ENCODE measurements around the gene BAIAP3. TPM values are rescaled to one million over a fixed set of nuclear protein-coding genes. Genes with fewer than 3 reads are reported as not detected.

The BAIAP3 gene
- total and polyA plus RNA-seq, 2 experiments from 2014 or later = 5.2 to 13.0 TPM

- TF ChIP-seq NANOG (IDR thresholded peaks at IDR 0.05; ENCODE audit: borderline replicate concordance) (no peak), EZH2phosphoT487 (IDR thresholded peaks at IDR 0.05; ENCODE audit: unreplicated experiment) (no peak), CREB1 (CRISPR knock-in tag; IDR thresholded peaks at IDR 0.05; ENCODE audit: low read depth) (no peak), STAT1 (IDR thresholded peaks at IDR 0.05; ENCODE audit: unreplicated experiment) (no peak), POLR2AphosphoS5 (IDR thresholded peaks at IDR 0.05; ENCODE audit: low read depth) (no peak)
- TF ChIP-seq, protein P1, sequence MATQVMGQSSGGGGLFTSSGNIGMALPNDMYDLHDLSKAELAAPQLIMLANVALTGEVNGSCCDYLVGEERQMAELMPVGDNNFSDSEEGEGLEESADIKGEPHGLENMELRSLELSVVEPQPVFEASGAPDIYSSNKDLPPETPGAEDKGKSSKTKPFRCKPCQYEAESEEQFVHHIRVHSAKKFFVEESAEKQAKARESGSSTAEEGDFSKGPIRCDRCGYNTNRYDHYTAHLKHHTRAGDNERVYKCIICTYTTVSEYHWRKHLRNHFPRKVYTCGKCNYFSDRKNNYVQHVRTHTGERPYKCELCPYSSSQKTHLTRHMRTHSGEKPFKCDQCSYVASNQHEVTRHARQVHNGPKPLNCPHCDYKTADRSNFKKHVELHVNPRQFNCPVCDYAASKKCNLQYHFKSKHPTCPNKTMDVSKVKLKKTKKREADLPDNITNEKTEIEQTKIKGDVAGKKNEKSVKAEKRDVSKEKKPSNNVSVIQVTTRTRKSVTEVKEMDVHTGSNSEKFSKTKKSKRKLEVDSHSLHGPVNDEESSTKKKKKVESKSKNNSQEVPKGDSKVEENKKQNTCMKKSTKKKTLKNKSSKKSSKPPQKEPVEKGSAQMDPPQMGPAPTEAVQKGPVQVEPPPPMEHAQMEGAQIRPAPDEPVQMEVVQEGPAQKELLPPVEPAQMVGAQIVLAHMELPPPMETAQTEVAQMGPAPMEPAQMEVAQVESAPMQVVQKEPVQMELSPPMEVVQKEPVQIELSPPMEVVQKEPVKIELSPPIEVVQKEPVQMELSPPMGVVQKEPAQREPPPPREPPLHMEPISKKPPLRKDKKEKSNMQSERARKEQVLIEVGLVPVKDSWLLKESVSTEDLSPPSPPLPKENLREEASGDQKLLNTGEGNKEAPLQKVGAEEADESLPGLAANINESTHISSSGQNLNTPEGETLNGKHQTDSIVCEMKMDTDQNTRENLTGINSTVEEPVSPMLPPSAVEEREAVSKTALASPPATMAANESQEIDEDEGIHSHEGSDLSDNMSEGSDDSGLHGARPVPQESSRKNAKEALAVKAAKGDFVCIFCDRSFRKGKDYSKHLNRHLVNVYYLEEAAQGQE (IDR thresholded peaks at IDR 0.05; ENCODE audit: unreplicated experiment) = no peak
Measured at GRCh38 chr16:1387331-1387730, 53.9 kb downstream of the BAIAP3 start (continued).

DNA sequence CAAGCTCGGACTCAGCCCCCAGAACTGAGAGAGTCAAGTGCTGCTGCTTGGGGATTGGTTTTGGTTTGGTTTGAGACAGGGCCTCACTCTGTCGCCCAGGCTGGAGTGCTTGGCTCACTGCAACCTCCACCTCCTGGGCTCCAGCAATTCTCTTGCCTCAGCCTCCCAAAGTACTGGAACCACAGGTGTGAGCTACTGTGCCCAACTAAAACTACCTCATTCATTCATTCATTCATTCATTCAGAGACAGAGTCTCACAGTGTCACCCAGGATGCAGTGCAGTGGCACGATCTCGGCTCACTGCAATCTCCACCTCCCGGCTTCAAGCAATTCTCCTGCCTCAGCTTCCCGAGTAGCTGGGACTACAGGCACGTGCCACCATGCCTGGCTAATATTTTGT lies 56.3 kb downstream of the BAIAP3 start:
- no peak for DNase-seq (ENCODE audit: low spot score)
- no peak for ATAC-seq

GRCh38 chr16:1390239-1390779 lies 56.9 kb downstream of the BAIAP3 start:
- no peaks in the 10 kb centered on the region; the same call in 1 of the 2 replicates for H4K20me1 ChIP-seq (replicated peaks; ENCODE audit: insufficient read depth)
- H3K4me1 ChIP-seq (ENCODE audit: insufficient read depth) = no peaks in the 10 kb centered on the region
- no peaks in the 10 kb centered on the region for H3K36me3 Mint-ChIP-seq (ENCODE audit: low read depth)
- no peaks in the 10 kb centered on the region for H3K4me1 Mint-ChIP-seq
- H3K27ac ChIP-seq (ENCODE audit: low read depth) = no peak overlapping the region
- peaks cover 3% of the 10 kb centered on the region for H3K27me3 Mint-ChIP-seq (ENCODE audit: insufficient read depth, low read depth, poor library complexity)
- H3K9me3 Mint-ChIP-seq = no peaks in the 10 kb centered on the region
- H3K4me3 Mint-ChIP-seq = no peak overlapping the region
- no peaks in the 10 kb centered on the region for H3K9me2 ChIP-seq (ENCODE audit: insufficient read depth)
- H3K4me3 ChIP-seq = no peak overlapping the region
- no peak for ATAC-seq
- H3K36me3 ChIP-seq (ENCODE audit: insufficient read depth) = no peaks in the 10 kb centered on the region
- H2AFZ ChIP-seq = no peak overlapping the region
- H3K4me2 ChIP-seq = no peak overlapping the region
- no peaks in the 10 kb centered on the region for H3K79me2 ChIP-seq (replicated peaks; ENCODE audit: insufficient read depth)
- H3F3A ChIP-seq (replicated peaks; ENCODE audit: low read depth) = no peaks in the 10 kb centered on the region
- no peaks in the 10 kb centered on the region for H3K27me3 ChIP-seq (ENCODE audit: insufficient read depth)
- no peak overlapping the region for H3K27ac Mint-ChIP-seq
- DNase-seq (ENCODE audit: low spot score) = no peak
- TF ChIP-seq, protein P1 (IDR thresholded peaks at IDR 0.05; ENCODE audit: unreplicated experiment) = no peak

More for the DNA sequence above, 56.3 kb downstream of the BAIAP3 start:
- Mint-ChIP-seq H3K9me3 (no peaks in the 10 kb centered on the region), H3K27ac (no peak overlapping the region), H3K36me3 (ENCODE audit: low read depth) (no peaks in the 10 kb centered on the region; the same call in 2 of the 3 replicates), H3K27me3 (ENCODE audit: insufficient read depth, low read depth, poor library complexity) (peaks cover 3% of the 10 kb centered on the region), H3K4me1 (no peaks in the 10 kb centered on the region), H3K4me3 (no peak overlapping the region)
- no peak overlapping the region for H2AFZ ChIP-seq
- H3K27ac ChIP-seq (ENCODE audit: low read depth) = no peak overlapping the region
- H3K36me3 ChIP-seq (ENCODE audit: insufficient read depth) = no peaks in the 10 kb centered on the region
- H3K79me2 ChIP-seq (replicated peaks; ENCODE audit: insufficient read depth) = no peaks in the 10 kb centered on the region
- no peaks in the 10 kb centered on the region; the same call in 1 of the 2 replicates for H4K20me1 ChIP-seq (replicated peaks; ENCODE audit: insufficient read depth)
- no peaks in the 10 kb centered on the region for H3K27me3 ChIP-seq (ENCODE audit: insufficient read depth)
- no peak overlapping the region for H3K4me3 ChIP-seq
- H3K4me2 ChIP-seq = no peak overlapping the region
- no peaks in the 10 kb centered on the region for H3K4me1 ChIP-seq (ENCODE audit: insufficient read depth)
- H3K9me2 ChIP-seq (ENCODE audit: insufficient read depth) = no peaks in the 10 kb centered on the region
- H3F3A ChIP-seq (replicated peaks; ENCODE audit: low read depth) = no peaks in the 10 kb centered on the region
- TF ChIP-seq ZNF331 (CRISPR knock-in tag; IDR thresholded peaks at IDR 0.05; ENCODE audit: low read depth) (no peak), EZH2 (IDR thresholded peaks at IDR 0.05; ENCODE audit: low read depth, unreplicated experiment) (no peak), ZNF114 (CRISPR knock-in tag; IDR thresholded peaks at IDR 0.05) (no peak)

All from GM23338 (cell line).